Measurements from ENCODE around the gene GIPC2. TPM values are rescaled to one million over a fixed set of nuclear protein-coding genes. Genes with fewer than 3 reads are reported as not detected.

Gene GIPC2
- total and polyA plus RNA-seq, 2 of the 4 experiments (the other 2 are of a cell fraction): 0.07 to 0.18 TPM

- TF ChIP-seq RFX5 (IDR thresholded peaks at IDR 0.05; ENCODE audit: low read depth, low read length) (no peak), MAZ (IDR thresholded peaks at IDR 0.05; ENCODE audit: borderline replicate concordance, low read depth, low read length) (no peak)
These were observed 67.6 kb downstream of the GIPC2 start (continued) for GRCh38 chr1:78113156-78113916.

Measured in IMR-90 (cell line).